ENCODE measurements around the gene CD2.

The CD2 gene

DNA sequence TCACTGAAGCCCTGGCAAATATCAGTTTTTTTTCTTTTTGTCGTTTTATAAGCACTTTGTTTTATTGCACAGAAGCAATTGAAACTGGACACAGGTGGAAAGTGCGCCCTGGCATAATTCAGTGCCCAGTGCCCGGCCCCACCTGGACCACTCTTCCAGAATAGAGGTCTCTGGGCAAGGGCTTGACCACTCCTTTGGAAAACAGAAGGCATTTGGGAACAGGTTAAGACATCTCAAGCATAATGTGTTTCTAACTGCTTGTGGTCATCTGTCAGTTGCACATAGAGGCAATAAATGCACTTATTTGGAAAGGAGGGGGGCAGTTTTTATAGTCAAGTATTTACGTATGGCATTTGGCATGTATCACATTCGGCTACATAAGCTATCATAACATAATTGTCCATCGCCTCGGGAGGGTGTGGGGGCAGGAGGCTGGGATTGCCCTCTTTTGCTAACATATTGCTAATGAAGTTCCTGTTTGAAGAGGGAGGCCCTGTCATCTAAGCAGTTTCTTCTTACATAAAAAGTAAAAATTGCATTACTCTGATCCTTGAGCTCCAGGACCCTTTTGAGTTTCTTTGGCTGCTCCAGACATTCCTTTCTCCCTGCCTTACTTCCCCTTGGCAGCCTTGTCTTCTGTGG is 14.7 kb upstream of the CD2 start:
- Histone ChIP-seq H3K27me3 (replicated peaks) (no peaks in the 10 kb centered on the region), H3K4me3 (ENCODE audit: low read depth, low read length) (no peak overlapping the region), H3K27ac (no peak overlapping the region), H3K36me3 (replicated peaks) (no peaks in the 10 kb centered on the region)
- TF ChIP-seq, protein P1, sequence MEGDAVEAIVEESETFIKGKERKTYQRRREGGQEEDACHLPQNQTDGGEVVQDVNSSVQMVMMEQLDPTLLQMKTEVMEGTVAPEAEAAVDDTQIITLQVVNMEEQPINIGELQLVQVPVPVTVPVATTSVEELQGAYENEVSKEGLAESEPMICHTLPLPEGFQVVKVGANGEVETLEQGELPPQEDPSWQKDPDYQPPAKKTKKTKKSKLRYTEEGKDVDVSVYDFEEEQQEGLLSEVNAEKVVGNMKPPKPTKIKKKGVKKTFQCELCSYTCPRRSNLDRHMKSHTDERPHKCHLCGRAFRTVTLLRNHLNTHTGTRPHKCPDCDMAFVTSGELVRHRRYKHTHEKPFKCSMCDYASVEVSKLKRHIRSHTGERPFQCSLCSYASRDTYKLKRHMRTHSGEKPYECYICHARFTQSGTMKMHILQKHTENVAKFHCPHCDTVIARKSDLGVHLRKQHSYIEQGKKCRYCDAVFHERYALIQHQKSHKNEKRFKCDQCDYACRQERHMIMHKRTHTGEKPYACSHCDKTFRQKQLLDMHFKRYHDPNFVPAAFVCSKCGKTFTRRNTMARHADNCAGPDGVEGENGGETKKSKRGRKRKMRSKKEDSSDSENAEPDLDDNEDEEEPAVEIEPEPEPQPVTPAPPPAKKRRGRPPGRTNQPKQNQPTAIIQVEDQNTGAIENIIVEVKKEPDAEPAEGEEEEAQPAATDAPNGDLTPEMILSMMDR (IDR thresholded peaks at IDR 0.05; ENCODE audit: low read depth, low read length, missing control alignments): no peak
- no peak for DNase-seq
- in situ Hi-C loops (cut with HindIII; ENCODE audit: low pct_ligation_motif_present, low sequenced_read_pairs): loop anchor here (25.0 kb wide), 1 partner anchor 323 kb away; the partner anchor contains the start of gene TTF2

DNA sequence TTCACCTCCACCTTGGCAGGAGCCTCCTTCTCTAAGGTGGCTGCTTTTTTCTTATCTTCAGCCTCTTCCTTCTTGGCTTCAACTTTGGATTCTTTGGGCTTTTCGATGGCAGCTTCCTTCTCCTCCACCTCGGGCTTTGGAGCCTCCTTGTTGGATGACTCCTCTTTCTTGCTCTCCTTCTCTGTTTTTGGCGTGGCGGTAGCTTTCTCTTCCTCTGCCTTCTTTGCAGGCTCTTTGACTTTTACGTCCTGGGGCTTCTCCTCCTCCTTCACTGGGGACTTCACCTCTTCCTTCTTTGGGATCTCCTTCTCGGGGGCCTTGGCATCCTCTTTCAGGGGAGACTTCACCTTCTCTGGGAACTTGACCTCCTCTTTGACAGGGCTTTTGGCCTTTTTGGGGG is 13.9 kb upstream of the CD2 start:
- TF ChIP-seq, protein P1 (IDR thresholded peaks at IDR 0.05; ENCODE audit: low read depth, low read length, missing control alignments): no peak
- Histone ChIP-seq H3K27ac (no peak overlapping the region), H3K27me3 (replicated peaks) (no peaks in the 10 kb centered on the region), H3K4me3 (ENCODE audit: low read depth, low read length) (no peak overlapping the region), H3K36me3 (replicated peaks) (no peaks in the 10 kb centered on the region)
- no peak for DNase-seq
- in situ Hi-C loops (cut with HindIII; ENCODE audit: low pct_ligation_motif_present, low sequenced_read_pairs): loop anchor here (25.0 kb wide), 1 partner anchor 322 kb away; the partner anchor contains the start of gene TTF2

DNA sequence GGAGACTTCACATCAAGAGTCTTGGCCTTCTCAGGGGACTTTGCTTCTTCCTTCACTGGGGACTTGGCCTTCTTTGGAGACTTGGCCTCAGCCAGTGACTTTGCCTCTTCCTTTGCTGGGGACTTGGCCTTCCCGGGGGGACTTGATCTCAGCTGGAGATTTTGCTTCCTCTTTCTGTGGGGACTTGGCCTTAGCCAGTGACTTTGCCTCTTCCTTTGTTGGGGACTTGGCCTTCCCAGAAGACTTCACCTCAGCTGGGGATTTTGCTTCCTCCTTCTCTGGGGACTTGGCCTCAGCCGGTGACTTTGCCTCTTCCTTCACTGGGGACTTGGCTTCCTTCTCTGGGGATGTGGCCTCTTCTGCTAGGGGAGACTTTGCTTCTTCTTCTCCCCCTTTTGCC is 13.5 kb upstream of the CD2 start:
- in situ Hi-C loops (cut with HindIII; ENCODE audit: low pct_ligation_motif_present, low sequenced_read_pairs): loop anchor here (25.0 kb wide), 1 partner anchor 322 kb away; the partner anchor contains the start of gene TTF2
- H3K4me3 ChIP-seq (ENCODE audit: low read depth, low read length): no peak overlapping the region
- no peak for DNase-seq
- H3K27ac ChIP-seq: no peak overlapping the region
- H3K36me3 ChIP-seq (replicated peaks): no peaks in the 10 kb centered on the region
- H3K27me3 ChIP-seq (replicated peaks): no peaks in the 10 kb centered on the region
- TF ChIP-seq, protein P1 (IDR thresholded peaks at IDR 0.05; ENCODE audit: low read depth, low read length, missing control alignments): no peak

DNA sequence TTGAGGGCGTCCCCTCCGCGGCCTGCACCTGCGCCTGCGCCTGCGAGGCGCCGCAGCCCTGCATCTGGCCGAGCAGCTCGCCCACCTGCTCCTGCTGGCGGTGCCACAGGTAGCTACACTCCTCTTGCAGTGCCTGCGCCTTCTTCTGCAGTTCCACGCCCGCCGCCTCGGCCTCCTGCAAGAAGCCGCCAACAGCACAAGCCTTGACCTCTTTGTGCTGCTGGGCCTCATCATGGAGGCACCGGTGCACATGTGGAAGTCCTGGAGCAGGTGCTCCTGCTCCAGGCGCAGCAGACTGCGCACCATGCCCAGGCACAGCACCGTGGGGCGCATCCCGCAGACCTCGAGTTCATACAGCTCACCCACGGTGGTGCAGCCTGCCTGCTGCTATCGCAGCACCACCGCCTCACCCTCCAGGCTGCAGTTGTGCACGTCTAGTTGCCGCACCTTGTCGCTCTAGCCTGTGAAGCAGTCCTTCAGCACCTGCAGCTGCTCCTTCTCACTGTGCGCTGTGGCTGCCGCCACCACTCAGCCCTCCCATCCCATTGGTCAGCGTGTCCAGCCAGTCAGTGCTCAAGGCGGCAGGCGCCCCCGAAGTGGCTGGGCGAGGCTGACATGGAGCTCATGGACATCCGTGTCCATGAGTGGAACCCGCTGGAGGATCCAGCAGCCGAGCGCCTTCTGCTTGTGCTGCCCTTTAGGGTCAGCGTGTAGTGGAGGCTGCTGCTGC is 12.2 kb upstream of the CD2 start:
- Histone ChIP-seq H3K27ac (no peak overlapping the region), H3K4me3 (ENCODE audit: low read depth, low read length) (no peak overlapping the region), H3K27me3 (replicated peaks) (no peaks in the 10 kb centered on the region), H3K36me3 (replicated peaks) (no peaks in the 10 kb centered on the region)
- in situ Hi-C loops (cut with HindIII; ENCODE audit: low pct_ligation_motif_present, low sequenced_read_pairs): loop anchor here (25.0 kb wide), 1 partner anchor 320 kb away; the partner anchor contains the start of gene TTF2
- TF ChIP-seq, protein P1 (IDR thresholded peaks at IDR 0.05; ENCODE audit: low read depth, low read length, missing control alignments): no peak
- no peak for DNase-seq

DNA sequence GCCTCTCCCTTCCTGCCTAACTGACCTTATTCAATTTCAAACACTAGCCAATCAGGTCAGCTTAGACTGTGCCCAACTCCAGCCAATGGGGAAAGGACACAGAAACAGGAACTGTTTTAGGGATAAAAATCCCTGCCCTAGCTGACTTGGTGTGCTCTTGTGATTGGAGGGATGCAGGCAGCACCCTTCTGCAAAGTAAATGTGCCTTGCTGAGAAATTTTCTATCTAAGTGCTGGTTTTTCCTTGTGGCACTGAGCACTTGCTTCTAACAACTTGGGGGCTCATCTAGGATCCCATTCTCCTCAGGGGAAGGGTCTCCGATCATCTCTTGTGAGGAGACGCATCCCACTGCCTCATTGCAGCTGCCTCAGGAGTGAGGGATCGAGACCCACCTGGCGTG is 10.7 kb upstream of the CD2 start:
- TF ChIP-seq, protein P1 (IDR thresholded peaks at IDR 0.05; ENCODE audit: low read depth, low read length, missing control alignments): no peak
- Histone ChIP-seq H3K27me3 (replicated peaks) (no peaks in the 10 kb centered on the region), H3K4me3 (ENCODE audit: low read depth, low read length) (no peak overlapping the region), H3K36me3 (replicated peaks) (no peaks in the 10 kb centered on the region), H3K27ac (no peak overlapping the region)
- in situ Hi-C loops (cut with HindIII; ENCODE audit: low pct_ligation_motif_present, low sequenced_read_pairs): loop anchor here (25.0 kb wide), 1 partner anchor 319 kb away; the partner anchor contains the start of gene TTF2
- DNase-seq: no peak
